NT2/D1 (cell line): ENCODE data around the gene TATDN3.

Experiments used
- DNase-seq: peaks from one replicate; pipeline ENCODE4 v3.0.0-alpha.2; 2011; ENCODE audit warnings: low read depth, low spot score
- H3K27me3 ChIP-seq: 2 replicates; pipeline ENCODE4 v1.6.0; 2011; ENCODE audit warnings: mild to moderate bottlenecking; ENCODE audit not compliant: insufficient read length, insufficient read depth
- H3K36me3 ChIP-seq: 2 replicates; pipeline ENCODE4 v1.6.1; 2011; ENCODE audit warnings: mild to moderate bottlenecking, low read length, mixed read lengths; ENCODE audit not compliant: insufficient read depth, insufficient read length
- H3K4me1 ChIP-seq: 2 replicates; pipeline ENCODE4 v1.5.1; 2011; ENCODE audit not compliant: insufficient read depth, insufficient read length
- H3K4me3 ChIP-seq: 2 replicates; pipeline ENCODE4 v1.5.1; 2011; ENCODE audit warnings: low read depth; ENCODE audit not compliant: insufficient read length
- H3K9ac ChIP-seq: 2 replicates; pipeline ENCODE4 v1.6.0; 2011; ENCODE audit warnings: low read depth; ENCODE audit not compliant: insufficient read length
- H3K9me3 ChIP-seq: 2 replicates; pipeline ENCODE4 v1.5.1; 2011; ENCODE audit warnings: mild to moderate bottlenecking, low read length; ENCODE audit not compliant: insufficient read depth
- SUZ12 ChIP-seq: IDR thresholded peaks from 2 replicates; pipeline ENCODE4 v1.6.1; 2011; ENCODE audit not compliant: insufficient read length, insufficient read depth; ENCODE audit errors: extremely low read depth
- YY1 ChIP-seq: IDR thresholded peaks from 2 replicates; pipeline ENCODE4 v1.6.1; 2011; ENCODE audit not compliant: insufficient read length, insufficient read depth
- ZNF274 ChIP-seq: IDR thresholded peaks from 2 replicates; pipeline ENCODE4 v1.6.1; 2011; ENCODE audit warnings: mild to moderate bottlenecking, low read depth, low read length

TATDN3 gene

GRCh38 chr1:212791676-212792395, at the start of gene TATDN3, which contains the start of gene NSL1:
TSS of gene TATDN3 (plus strand) at chr1:212791894. CDS start at chr1:212791922, 28 bp downstream.
TSS of gene NSL1 (minus strand) at chr1:212791777. CDS start at chr1:212791763, 14 bp downstream.
- Histone ChIP-seq H3K36me3 (peaks cover 24% of the 10 kb centered on the region), H3K4me1 (peaks cover 2% of the 10 kb centered on the region)
- no peak for TF ChIP-seq SUZ12
- no peak for TF ChIP-seq ZNF274
- TF ChIP-seq YY1: peak; percentile 84

GRCh38 chr1:212743901-212744475, 47.7 kb upstream of the TATDN3 start:
- Histone ChIP-seq H3K4me1 (no peaks in the 10 kb centered on the region), H3K9ac (no peak overlapping the region), H3K9me3 (peaks cover 10% of the 10 kb centered on the region), H3K27me3 (no peaks in the 10 kb centered on the region), H3K36me3 (peaks cover 8% of the 10 kb centered on the region), H3K4me3 (no peak overlapping the region)
- TF ChIP-seq SUZ12 (no peak), YY1 (no peak)
- no peak for DNase-seq

More at GRCh38 chr1:212791676-212792395, at the start of gene TATDN3, which contains the start of gene NSL1:
- H3K9me3 ChIP-seq: no peaks in the 10 kb centered on the region
- peak within 1 kb of the TSS; percentile 99 for H3K4me3 ChIP-seq
- H3K9ac ChIP-seq: peak within 1 kb of the TSS; percentile 99
- DNase-seq: peak; percentile 97
- no peaks in the 10 kb centered on the region for H3K27me3 ChIP-seq

- TF ChIP-seq SUZ12: no peak
- no peak for TF ChIP-seq YY1
- TF ChIP-seq ZNF274: no peak
- Histone ChIP-seq H3K9ac (no peak overlapping the region), H3K27me3 (no peaks in the 10 kb centered on the region), H3K4me3 (no peak overlapping the region), H3K36me3 (peaks cover 7% of the 10 kb centered on the region), H3K9me3 (peaks cover 10% of the 10 kb centered on the region), H3K4me1 (no peaks in the 10 kb centered on the region)
- DNase-seq: no peak
These were observed 46.4 kb upstream of the TATDN3 start for GRCh38 chr1:212745303-212745702.

GRCh38 chr1:212746546-212746945, 45.1 kb upstream of the TATDN3 start:
- DNase-seq: no peak
- TF ChIP-seq SUZ12 (no peak), ZNF274 (no peak), YY1 (no peak)
- Histone ChIP-seq H3K4me3 (no peak overlapping the region), H3K27me3 (no peaks in the 10 kb centered on the region), H3K4me1 (no peaks in the 10 kb centered on the region), H3K36me3 (peaks cover 7% of the 10 kb centered on the region), H3K9ac (no peak overlapping the region), H3K9me3 (peaks cover 8% of the 10 kb centered on the region)

GRCh38 chr1:212749821-212750535, 41.7 kb upstream of the TATDN3 start:
- TF ChIP-seq ZNF274 (no peak), YY1 (no peak), SUZ12 (no peak)
- H3K4me1 ChIP-seq: peaks cover 5% of the 10 kb centered on the region
- no peaks in the 10 kb centered on the region for H3K9me3 ChIP-seq
- no peaks in the 10 kb centered on the region for H3K27me3 ChIP-seq
- peaks cover 4% of the 10 kb centered on the region for H3K36me3 ChIP-seq
- H3K4me3 ChIP-seq: no peak overlapping the region
- peak; percentile 66 for DNase-seq
- no peak overlapping the region for H3K9ac ChIP-seq

GRCh38 chr1:212752252-212752933, 39.3 kb upstream of the TATDN3 start:
- DNase-seq: no peak
- Histone ChIP-seq H3K9me3 (no peaks in the 10 kb centered on the region), H3K36me3 (peaks cover 7% of the 10 kb centered on the region), H3K4me1 (peaks cover 5% of the 10 kb centered on the region), H3K9ac (no peak overlapping the region), H3K4me3 (no peak overlapping the region), H3K27me3 (no peaks in the 10 kb centered on the region)
- TF ChIP-seq SUZ12 (no peak), ZNF274 (no peak), YY1 (no peak)
